WTC11 (cell line): ENCODE results near the gene SAMD13.

Source experiments
- AFF4 ChIP-seq: sonication (generic); formaldehyde crosslinking; IDR thresholded peaks from 2 replicates; pipeline ENCODE4 v1.8.1; 2023; ENCODE audit warnings: mild to moderate bottlenecking, missing genetic modification reagents, borderline replicate concordance
- ATF1 ChIP-seq: sonication (generic); formaldehyde crosslinking; IDR thresholded peaks from 2 replicates; pipeline ENCODE4 v1.8.1; 2023; ENCODE audit warnings: mild to moderate bottlenecking, moderate library complexity, missing genetic modification reagents
- CTCF ChIP-seq: fragments of 200-600 bp; IDR thresholded peaks from 2 replicates; pipeline ENCODE4 v1.8.0; 2022; ENCODE audit warnings: antibody characterized with exemption
- FOXP1 ChIP-seq: sonication (generic); formaldehyde crosslinking; IDR thresholded peaks from 2 replicates; pipeline ENCODE4 v1.8.0; 2022; ENCODE audit warnings: missing genetic modification reagents, mild to moderate bottlenecking, moderate library complexity, borderline replicate concordance
- ZNF263 ChIP-seq: sonication (generic); formaldehyde crosslinking; IDR thresholded peaks from 2 replicates; pipeline ENCODE4 v1.8.1; 2022; ENCODE audit warnings: low read depth, mild to moderate bottlenecking, moderate library complexity, missing genetic modification reagents
- ZNF416 ChIP-seq: fragments of 250-450 bp; sonication (Bioruptor Pico); IDR thresholded peaks from 2 replicates; pipeline ENCODE4 v1.9.0; 2021; ENCODE audit warnings: mild to moderate bottlenecking, inconsistent platforms
- TF ChIP-seq, protein P1 (sequence below): sonication (generic); formaldehyde crosslinking; IDR thresholded peaks from 2 replicates; pipeline ENCODE4 v1.8.0; 2022; ENCODE audit warnings: mild to moderate bottlenecking, missing genetic modification reagents
- TF ChIP-seq, protein P2 (sequence below): sonication (generic); formaldehyde crosslinking; IDR thresholded peaks from 2 replicates; pipeline ENCODE4 v1.8.1; 2023; ENCODE audit warnings: mild to moderate bottlenecking, missing genetic modification reagents
- TF ChIP-seq, protein P3 (sequence below): sonication (generic); formaldehyde crosslinking; IDR thresholded peaks from 2 replicates; pipeline ENCODE4 v1.8.0; 2023; ENCODE audit warnings: missing genetic modification reagents

- TF ChIP-seq, protein P1, sequence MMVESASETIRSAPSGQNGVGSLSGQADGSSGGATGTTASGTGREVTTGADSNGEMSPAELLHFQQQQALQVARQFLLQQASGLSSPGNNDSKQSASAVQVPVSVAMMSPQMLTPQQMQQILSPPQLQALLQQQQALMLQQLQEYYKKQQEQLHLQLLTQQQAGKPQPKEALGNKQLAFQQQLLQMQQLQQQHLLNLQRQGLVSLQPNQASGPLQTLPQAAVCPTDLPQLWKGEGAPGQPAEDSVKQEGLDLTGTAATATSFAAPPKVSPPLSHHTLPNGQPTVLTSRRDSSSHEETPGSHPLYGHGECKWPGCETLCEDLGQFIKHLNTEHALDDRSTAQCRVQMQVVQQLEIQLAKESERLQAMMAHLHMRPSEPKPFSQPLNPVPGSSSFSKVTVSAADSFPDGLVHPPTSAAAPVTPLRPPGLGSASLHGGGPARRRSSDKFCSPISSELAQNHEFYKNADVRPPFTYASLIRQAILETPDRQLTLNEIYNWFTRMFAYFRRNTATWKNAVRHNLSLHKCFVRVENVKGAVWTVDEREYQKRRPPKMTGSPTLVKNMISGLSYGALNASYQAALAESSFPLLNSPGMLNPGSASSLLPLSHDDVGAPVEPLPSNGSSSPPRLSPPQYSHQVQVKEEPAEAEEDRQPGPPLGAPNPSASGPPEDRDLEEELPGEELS (CRISPR knock-in tag): no peak
- TF ChIP-seq, protein P2, sequence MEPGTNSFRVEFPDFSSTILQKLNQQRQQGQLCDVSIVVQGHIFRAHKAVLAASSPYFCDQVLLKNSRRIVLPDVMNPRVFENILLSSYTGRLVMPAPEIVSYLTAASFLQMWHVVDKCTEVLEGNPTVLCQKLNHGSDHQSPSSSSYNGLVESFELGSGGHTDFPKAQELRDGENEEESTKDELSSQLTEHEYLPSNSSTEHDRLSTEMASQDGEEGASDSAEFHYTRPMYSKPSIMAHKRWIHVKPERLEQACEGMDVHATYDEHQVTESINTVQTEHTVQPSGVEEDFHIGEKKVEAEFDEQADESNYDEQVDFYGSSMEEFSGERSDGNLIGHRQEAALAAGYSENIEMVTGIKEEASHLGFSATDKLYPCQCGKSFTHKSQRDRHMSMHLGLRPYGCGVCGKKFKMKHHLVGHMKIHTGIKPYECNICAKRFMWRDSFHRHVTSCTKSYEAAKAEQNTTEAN (CRISPR knock-in tag): no peak
- no peak for TF ChIP-seq ZNF263 (CRISPR knock-in tag)
- no peak for TF ChIP-seq CTCF
- TF ChIP-seq ZNF416: no peak
- TF ChIP-seq FOXP1 (CRISPR knock-in tag): no peak
- TF ChIP-seq AFF4 (CRISPR knock-in tag): no peak
- no peak for TF ChIP-seq ATF1 (CRISPR knock-in tag)
- TF ChIP-seq, protein P3, sequence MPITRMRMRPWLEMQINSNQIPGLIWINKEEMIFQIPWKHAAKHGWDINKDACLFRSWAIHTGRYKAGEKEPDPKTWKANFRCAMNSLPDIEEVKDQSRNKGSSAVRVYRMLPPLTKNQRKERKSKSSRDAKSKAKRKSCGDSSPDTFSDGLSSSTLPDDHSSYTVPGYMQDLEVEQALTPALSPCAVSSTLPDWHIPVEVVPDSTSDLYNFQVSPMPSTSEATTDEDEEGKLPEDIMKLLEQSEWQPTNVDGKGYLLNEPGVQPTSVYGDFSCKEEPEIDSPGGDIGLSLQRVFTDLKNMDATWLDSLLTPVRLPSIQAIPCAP (CRISPR knock-in tag): no peak
Observed at GRCh38 chr1:84278905-84279304, 22.6 kb upstream of the SAMD13 start.
